ENCODE measurements around the gene PPM1B.
"Not testable (repeated sequence)": the region's sequence is repeated elsewhere in the genome, so short reads cannot be mapped to it uniquely, and the experiment has no call there.

PPM1B gene

GRCh38 chr2:44200759-44201158, 32.1 kb downstream of the PPM1B start:
- DNase-seq (ENCODE audit: low read depth): no peak

DNA sequence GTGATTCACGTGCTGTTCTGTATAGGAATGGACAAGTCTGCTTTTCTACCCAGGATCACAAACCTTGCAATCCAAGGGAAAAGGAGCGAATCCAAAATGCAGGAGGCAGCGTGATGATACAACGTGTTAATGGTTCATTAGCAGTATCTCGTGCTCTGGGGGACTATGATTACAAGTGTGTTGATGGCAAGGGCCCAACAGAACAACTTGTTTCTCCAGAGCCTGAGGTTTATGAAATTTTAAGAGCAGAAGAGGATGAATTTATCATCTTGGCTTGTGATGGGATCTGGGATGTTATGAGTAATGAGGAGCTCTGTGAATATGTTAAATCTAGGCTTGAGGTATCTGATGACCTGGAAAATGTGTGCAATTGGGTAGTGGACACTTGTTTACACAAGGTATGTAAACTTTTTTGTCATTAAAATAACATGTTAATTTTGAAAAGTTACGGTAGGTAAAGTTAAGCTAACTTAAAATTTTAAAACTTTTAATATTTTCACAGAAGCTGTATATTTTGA, 33.0 kb downstream of the PPM1B start:
- DNase-seq (ENCODE audit: low read depth): no peak

GRCh38 chr2:44203542-44203941, 34.9 kb downstream of the PPM1B start:
- no peak for DNase-seq (ENCODE audit: low read depth)

DNA sequence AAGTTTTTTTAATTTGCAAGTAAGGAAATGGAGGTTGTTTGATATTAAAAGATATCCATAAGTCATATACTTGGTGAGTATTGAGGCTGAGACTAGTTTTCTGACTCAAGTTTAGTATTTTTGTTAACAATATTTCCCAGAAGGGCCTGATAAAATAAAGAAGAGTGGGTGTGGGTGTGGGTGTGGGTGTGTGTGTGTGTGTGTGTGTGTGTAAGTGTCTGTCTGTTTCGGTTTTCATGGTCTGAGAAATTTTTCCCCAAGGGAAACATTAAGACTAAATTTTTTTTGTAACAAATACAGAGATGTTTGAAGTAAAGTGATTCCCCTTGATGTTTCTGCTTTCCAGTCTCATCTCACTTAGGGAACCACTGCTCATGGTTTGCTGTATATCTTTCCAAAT, 36.5 kb downstream of the PPM1B start:
- DNase-seq (ENCODE audit: low read depth): no peak

GRCh38 chr2:44207102-44207501, 38.4 kb downstream of the PPM1B start:
- no peak for DNase-seq (ENCODE audit: low read depth)

GRCh38 chr2:44207648-44208047, 39.0 kb downstream of the PPM1B start:
- not testable (repeated sequence) for DNase-seq (ENCODE audit: low read depth)

DNA sequence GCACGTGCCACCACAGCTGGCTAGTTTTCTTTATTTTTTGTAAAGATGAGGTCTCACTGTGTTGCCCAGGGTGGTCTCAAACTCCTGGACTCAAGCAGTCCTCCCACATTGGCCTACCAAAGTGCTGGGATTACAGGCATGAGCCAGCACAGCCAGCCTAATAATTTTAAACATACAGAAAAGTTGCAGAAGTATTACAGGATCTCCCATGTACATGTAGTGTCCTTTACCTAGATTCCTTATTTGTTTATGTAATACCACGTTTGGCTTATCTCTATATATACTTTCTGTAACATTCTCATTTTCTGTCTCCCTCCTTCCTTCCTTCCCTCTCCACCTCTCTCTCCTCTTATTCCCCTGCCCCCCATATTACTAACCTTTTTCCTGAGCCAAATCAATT, 41.7 kb downstream of the PPM1B start:
- no peak for DNase-seq (ENCODE audit: low read depth)

DNA sequence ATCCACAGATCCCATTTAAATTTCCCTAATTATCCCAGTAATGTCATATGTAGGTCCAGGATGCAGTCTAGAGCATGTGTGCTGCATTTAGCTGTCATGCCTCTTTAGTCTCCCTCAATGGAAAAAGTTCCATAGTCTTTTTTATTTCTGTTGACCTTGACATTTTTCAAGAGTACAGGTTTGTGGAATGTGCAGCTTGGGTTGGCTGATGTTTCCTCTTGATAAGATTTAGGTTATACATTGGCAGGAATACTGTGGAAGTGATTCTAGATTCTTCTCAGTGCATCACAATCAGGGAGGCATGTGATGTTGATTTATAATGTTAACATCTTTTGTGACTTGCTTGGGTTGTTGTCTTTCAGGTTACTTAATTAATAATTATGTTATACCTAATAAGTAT, 42.5 kb downstream of the PPM1B start:
- DNase-seq (ENCODE audit: low read depth): no peak

- no peak for DNase-seq (ENCODE audit: low read depth)
Measured at GRCh38 chr2:44212302-44212701, 43.6 kb downstream of the PPM1B start.

GRCh38 chr2:44215827-44216226, 47.2 kb downstream of the PPM1B start:
- DNase-seq (ENCODE audit: low read depth): no peak

DNA sequence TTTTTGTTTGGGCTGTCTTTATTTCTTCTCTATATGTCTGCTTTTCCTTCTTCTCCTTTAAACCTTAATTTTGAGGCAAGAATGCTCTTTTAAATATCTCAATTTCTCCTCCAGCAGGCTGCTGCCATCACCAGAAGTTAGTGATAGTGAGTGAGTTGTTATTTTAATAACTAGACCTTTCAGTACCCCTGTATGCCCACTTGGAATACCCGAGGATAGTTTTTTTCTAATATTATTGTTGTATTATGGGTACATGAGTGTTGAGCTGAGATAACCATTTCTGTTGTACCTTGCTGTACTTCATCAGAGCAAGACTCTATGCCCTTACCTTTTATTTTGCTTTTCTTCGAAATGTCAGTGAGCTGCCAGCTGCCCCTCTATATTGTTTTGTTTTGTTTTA, 50.1 kb downstream of the PPM1B start:
- no peak for DNase-seq (ENCODE audit: low read depth)

DNA sequence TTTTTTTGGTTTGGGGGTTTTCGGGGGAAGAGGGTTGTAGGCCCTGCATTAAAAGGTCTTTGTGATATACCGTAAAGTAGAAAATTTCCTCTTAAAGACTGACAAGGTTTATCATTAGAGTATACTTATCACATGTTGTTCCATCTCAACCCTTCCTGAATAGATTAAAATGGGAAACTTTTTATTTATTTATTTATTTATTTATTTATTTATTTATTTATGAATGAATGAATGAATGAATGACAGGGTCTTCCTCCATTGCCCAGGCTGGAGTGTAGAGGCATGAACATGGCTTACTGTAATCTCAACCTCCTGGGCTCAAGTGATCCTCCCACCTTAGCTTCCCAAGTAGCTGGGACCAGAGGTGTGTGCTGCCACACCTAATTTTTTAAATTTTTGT, 58.1 kb downstream of the PPM1B start:
- DNase-seq (ENCODE audit: low read depth): no peak

DNA sequence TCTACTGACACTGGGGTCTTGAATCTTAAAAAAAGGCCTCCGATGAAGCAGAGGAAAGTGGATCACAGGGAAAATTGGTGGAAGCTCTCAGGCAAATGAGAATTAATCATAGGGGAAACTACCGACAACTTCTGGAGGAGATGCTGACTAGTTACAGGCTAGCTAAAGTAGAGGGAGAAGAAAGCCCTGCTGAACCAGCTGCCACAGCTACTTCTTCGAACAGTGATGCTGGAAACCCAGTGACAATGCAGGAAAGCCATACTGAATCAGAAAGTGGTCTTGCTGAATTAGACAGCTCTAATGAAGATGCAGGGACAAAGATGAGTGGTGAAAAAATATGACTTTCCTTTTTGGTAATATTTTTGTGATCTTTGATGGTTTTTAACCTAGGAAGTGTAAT, 61.7 kb downstream of the PPM1B start:
- DNase-seq (ENCODE audit: low read depth): no peak

- DNase-seq (ENCODE audit: low read depth): no peak
Measured at GRCh38 chr2:44233450-44234128, 64.9 kb downstream of the PPM1B start.

- peak; percentile 7 for DNase-seq (ENCODE audit: low read depth)
Measured at GRCh38 chr2:44237221-44237620, 68.5 kb downstream of the PPM1B start.

DNA sequence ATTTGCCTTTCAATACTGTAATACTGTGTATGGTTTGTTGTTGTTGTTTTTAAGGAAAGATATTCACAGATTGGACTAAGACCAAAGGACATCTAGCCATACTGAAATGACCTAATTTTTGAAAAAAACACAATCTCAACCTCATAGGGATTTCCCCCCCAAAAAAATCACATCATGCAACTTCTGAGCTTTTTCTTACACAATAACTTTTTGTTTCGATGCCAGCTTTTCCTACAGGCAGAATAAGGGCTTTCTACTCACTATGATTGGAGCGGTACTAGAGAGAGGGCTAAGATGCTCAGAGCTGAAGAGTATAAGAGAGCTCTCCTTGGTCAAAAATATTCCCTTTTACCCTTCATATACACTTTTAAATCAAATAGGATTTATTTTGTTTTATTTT, 74.2 kb downstream of the PPM1B start:
- DNase-seq (ENCODE audit: low read depth): no peak

DNA sequence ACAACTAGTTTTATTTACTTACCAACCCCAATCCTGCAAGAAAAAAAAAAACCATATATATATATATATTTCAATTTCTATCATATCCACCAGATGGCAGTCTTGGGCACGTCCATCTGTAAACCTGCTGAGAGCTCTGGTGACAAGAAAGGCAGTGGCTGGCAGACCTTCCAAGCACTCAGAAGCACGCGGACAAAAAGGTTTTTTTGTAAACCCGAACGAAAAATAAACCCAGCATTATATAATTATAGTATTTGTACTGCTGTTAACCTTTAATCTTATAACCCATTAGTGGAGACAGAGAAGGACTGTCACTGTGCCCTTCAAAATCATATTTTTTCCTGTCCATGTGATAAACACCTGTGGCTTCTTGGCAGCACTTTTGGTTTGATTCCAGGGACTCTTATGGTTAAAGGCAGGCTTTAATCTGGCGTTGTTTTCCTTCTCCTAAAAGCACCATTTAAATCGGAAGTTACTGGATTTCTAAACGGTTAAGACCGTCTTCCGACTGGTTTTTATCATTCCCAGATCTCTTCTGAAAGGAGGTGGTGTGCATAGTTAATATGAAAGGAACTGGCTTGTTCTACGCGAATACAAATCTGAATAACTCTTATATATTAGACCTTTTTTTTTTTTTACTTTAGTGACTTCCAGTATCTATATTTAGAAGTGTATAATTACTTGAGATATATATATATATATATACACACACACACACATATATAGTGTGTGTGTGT, 75.6 kb downstream of the PPM1B start:
- DNase-seq (ENCODE audit: low read depth): peak; percentile 8

DNA sequence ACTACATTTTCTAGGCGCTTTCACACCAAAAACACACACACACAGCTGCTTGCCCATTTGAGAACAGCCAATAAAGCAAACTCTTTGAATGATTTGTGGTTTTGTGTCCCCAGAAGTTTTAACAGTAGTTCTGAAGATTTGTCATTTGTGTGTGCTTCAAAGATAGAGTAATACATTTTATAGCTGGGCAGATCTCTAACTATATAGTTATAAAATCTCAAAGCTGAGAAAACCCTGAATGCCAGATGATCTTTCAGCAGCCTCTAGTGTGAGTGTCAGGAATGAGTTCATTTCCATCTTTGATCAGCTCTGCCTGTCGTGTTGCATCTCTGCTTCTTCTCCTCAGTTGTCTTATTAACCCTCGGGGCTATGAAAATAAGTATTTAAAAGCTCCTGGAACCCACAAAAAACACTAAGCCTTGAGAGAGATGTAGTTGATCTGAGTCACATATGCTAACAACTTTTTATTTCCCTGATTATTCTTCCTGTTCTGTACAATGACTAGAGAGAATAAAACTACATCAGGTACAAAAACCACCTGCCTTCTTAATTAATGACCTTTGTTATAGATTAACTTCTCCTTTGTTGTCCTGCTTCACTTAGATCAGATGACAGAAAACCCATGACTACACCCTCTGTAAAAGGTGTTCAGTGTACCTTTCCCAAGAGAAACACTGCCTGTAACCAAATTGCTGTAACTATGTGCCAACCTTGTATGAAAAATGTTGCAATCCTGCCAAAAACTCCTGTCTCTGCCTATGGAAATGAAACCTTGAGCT, 76.6 kb downstream of the PPM1B start:
- no peak for DNase-seq (ENCODE audit: low read depth)

DNA sequence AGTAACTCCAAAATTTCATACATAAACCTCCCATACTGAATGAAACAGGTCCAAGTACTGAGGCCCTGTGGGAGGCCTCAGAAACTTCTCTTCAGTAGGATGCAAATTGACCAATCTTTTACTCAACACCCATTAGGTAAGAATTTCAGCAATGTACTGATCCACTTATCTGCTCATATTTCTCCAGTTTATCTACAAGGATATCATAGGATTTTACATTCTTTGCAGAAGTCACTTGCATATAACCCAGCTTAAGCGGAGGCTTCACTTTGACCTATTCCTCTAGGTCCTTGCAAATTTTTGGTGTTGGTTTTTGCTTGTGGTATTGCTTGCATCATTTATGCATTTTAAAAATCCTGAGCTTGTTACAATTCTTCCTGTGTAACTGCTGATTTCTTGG, 77.8 kb downstream of the PPM1B start:
- no peak for DNase-seq (ENCODE audit: low read depth)

- DNase-seq (ENCODE audit: low read depth): no peak
Measured at GRCh38 chr2:44246840-44247369, 78.2 kb downstream of the PPM1B start.

GRCh38 chr2:44247924-44248323, 79.2 kb downstream of the PPM1B start:
- no peak for DNase-seq (ENCODE audit: low read depth)

- DNase-seq (ENCODE audit: low read depth): not testable (repeated sequence)
Measured at GRCh38 chr2:44249269-44249668, 80.6 kb downstream of the PPM1B start.

GRCh38 chr2:44250376-44250775, 81.7 kb downstream of the PPM1B start:
- no peak for DNase-seq (ENCODE audit: low read depth)
